Activated CD4-positive, CD25-positive, alpha-beta regulatory T cell treated with anti-CD3 and anti-CD28 coated beads, Interleukin-2, amount 50 U/mL, for 72 hours (primary cell): Measurements from ENCODE around the gene CCDC39.
A peak's percentile ranks its signal among the peaks of the same experiment; 100 is the strongest.
"Not testable (repeated sequence)": the region's sequence is repeated elsewhere in the genome, so short reads cannot be mapped to it uniquely, and the experiment has no call there.

Experiments
- DNase-seq: peaks from one replicate; pipeline ENCODE4 v3.0.0; 2021

The CCDC39 gene

DNA sequence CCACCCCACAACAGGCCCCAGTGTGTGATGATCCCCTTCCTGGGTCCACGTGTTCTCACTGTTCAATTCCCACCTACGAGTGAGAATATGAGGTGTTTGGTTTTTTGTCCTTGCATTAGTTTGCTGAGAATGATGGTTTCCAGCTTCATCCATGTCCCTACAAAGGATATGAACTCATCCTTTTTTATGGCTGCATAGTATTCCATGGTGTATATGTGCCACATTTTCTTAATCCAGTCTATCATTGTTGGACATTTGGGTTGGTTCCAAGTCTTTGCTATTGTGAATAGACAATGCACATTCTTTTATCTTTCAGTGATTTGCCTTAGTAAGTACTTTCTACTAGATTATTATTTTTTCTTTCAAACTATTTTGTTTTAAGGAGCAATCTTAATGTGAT is 60.7 kb downstream of the CCDC39 start:
- not testable (repeated sequence) for DNase-seq

DNA sequence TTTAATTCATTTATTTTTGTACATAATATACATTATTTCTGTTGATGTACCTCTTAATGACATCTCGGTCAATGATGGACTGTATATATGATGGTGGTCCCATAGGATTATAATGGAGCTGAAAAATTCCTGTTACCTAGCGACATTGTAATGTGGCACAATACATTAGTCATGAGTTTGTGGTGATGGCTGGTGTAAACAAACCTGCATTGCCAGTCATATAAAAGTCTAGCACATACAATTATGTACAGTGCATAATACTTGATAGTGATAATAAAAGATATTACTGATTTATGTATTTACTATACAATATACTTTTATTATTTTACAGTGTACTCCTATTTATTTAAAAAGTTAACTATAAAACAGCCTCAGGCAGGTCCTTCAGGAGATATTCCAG is 62.2 kb downstream of the CCDC39 start:
- DNase-seq: no peak

DNA sequence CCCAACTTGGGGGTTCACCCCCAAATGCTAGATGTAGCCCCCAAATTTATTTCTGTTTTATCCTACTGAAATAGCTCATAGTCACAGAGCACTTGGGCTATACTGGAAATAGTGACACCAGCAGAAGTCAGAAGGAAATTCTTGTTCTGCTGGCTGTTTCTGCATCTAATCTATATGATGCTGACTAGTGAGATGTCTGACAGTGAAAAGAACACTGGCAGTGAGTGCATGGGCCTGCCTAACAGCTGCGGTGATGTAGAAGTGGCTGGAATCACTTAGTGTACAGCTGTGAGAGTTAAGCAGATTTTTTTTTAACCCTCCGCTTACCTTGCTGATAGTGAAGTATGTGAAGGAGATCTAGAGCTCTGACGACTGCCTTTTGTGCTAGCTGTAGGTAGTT is 63.3 kb downstream of the CCDC39 start:
- DNase-seq: no peak

DNA sequence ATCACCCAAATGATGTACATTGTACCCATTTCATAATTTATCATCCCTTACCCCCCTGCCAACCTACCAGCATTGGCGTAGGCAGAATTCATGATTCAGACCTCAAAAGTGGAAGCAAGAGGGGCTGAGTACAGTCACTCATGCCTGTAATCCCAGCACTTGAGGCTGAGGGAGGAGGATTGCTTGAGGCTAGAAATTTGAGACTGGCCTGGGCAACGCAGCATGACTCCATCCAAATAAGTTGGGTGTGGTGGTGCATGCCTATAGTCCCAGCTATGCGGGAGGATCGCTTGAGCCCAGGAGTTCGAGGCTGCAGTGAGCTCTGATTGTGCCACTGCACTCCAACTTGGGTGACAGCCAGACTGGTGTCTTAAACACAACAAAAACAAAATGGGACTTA is 66.9 kb downstream of the CCDC39 start:
- no peak for DNase-seq

DNA sequence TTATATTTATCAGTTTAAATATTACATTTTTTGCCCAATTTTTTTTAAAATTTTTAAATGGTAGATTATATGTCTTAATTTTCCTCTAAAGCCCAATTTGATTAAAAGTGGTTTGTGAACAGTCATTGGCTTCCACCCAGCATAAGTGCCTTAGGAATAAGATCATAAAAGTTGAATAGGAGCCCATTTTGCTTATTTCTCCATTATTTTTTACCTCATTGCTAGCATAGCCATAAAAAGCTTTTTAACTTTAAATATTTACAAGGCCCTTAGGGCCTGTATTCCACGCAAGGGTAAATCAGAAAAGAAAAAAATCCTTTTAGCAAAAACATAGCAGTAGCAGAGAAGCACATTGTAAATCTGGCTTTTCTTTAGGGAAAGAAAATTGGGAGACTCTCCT is 68.3 kb downstream of the CCDC39 start:
- no peak for DNase-seq

DNA sequence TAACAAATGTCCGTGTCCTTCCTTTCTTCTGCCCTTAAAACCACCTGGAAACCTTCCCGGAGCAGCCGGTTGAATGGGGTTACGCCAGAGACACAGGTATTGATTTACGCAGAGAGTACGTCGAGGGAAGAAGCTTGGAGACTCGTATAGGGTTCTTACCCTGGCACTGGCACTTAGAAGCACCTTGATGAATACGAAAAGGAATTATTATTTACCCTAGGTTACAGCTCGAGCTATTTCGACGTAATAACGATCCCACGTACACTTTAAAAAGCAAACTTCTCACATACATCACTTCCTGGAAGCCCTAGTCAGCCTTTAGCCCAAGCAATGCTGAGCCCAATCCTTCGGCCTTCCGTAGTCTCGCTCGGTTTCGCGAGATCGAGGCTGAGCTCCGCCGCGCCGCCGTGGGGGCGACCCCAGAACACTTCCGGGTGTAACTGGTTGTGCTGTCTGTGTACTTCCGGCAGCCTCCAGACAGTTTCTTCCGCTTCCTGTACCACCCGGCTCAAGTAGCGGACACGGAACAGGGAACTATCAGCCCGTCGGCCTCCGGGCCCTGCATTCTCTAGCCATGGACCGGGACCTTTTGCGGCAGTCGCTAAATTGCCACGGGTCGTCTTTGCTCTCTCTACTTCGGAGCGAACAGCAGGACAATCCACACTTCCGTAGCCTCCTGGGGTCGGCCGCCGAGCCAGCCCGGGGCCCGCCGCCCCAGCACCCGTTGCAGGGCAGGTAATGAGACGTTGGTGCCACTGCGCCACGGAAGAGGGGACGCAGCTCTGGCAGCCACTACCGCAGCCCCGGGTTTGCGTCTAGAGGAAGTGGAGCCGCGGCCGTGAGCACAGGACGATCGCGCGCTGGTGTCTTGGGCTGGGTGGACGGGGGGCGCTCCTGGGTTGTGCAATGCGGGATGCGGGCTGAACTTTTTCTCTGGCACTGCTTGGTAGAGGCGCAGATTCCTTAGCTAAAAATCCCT is 77.3 kb downstream of the CCDC39 start, which contains the start of gene TTC14:
TTC14 (plus strand) TSS at position 476 of the 979 bp plus-strand sequence; CDS start at position 575, 99 bp downstream.
- peak; percentile 91 for DNase-seq

DNA sequence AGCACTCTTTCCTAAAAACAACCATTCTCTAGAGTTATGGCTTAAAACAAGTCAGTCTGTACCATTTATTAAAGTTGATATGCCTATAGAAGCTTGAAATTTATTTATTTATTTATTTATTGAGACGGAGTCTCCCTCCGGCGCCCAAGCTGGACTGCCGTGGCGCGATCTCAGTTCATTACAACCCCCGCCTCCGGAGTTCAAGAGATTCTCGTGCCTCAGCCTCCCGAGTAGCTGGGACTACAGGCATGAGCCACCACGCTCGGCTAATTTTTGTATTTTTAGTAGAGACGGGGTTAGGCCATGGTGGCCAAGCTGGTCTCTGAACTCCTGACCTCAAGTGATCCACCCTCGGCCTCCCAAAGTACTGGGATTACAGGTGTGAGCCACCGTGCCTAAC is 78.8 kb downstream of the CCDC39 start:
- DNase-seq: no peak

DNA sequence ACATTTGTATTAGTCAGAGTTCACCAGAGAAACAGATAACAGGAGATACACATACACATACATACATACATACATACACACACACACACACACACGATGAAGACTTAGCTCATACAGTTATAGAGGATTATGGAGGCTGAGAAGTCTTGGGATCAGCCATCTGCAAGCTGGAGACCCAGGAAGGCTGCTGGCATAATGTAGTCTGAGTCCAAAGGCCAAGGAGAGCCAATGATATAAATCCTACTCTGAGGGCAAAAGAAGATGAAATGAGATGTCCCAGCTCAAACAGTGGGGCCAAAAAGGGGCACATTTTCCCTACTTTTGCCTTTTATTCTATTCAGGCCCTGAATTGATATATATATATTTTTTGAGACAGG is 83.7 kb downstream of the CCDC39 start:
- no peak for DNase-seq

DNA sequence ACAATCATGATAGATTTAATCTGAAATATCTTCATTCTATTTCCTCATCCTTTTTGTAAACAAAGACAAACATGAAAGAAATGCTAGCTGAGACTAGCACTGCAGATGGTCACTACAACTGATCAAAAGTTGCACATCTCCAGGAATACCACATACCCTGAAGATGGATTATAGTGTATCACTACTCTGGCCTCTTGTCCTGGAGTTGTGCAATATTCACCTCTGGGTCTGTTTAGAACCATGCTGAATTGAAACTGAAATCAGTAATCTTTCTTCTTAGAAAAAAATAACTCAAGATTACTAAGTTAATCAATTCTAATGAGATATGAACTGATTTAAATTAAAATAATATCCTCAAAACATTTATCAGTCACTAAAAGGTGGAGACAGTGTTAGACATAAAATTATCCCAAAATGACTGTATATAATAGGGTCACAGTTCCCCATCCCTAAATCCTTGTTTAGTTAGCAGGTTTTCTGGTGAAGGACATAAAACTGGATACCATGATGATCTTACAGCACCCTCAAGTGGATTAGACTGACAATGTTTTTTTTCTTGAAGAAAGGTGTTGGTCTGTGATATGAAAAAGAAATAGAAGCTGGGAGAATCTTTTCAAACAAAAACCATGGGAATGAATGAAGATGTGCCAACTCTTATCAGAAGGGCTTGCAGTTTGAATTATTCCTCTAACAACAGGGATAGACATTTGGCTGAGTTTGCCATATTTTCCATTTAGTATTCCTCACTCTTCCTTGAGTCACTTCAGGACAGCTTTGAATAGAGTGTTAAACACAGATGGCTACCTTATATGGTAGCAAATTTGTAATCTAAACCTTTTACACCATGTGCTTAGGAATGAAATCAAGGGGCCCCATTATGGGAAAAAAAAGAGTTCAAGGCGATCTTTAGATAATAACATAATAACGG is 84.4 kb downstream of the CCDC39 start:
- no peak for DNase-seq

DNA sequence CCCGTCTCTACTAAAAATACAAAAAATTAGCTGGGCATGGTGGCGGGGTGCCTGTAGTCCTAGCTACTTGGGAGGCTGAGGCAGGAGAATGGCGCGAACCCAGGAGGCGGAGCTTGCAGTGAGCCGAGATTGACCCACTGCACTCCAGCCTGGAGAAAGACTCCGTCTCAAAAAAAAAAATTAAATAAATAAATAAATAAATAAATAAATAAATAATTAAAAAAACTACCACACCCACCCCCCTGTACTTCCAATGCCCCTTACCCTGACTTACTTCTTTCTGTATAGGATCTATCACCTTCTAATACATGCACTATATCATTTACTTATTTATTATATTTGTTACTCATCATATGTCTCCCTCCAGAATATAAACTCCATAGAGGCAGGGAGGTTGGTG is 85.7 kb downstream of the CCDC39 start:
- DNase-seq: not testable (repeated sequence)

DNA sequence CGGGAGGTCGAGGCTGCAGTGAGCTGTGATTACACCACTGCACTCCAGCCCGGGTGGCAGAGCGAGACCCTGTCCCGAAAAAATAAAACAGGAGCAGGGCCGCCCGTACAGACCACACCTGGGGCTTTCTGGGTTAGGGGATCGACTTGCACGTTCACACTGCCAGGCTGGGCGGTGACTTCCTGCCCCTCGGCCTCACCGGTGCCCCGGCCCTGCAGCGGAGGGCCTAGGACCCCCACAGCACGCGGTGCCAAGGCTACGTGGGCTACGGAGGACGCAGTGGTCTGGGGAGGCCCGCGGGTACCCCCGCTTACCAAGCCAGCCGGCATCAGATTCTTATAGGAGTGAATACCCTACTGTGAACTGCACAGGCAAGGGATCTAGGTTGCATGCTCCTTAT is 88.9 kb downstream of the CCDC39 start:
- no peak for DNase-seq

DNA sequence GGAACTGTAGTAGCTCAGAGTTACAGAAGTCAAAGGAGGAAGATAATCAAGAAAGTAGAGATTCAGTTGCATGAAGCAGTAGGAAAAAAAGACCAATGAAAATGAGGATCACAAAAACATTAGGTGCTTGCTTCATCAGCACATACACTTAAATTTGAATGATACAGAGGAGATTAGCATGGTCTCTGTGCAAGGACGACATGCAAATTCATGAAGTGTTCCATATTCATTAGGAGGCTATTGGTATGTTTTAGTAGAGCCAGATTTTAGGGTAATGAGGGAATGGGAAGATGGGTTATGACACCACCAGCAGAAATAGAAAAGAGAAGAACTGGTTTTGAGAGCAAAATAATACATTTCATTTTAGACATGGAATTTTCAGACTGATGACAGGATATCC is 98.4 kb downstream of the CCDC39 start:
- no peak for DNase-seq

DNA sequence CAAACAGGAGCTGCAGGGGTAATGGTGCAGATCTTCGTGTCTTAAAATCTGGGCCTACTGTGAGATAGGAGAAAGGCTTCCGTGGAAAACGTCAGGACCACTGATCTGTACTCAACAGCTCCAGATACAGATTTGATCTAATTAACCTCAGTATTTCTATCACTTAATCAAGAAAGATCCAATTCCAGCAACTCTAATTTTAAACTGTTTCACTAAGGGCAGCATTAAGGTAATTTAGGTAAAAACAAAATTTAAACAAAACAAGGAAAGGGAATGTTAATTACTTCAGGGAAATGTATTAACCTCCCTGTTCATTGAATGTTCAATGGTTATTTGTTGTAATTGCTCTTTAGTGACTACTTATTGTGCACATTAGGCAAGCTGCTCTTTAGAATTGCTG is 103.7 kb downstream of the CCDC39 start:
- DNase-seq: no peak

DNA sequence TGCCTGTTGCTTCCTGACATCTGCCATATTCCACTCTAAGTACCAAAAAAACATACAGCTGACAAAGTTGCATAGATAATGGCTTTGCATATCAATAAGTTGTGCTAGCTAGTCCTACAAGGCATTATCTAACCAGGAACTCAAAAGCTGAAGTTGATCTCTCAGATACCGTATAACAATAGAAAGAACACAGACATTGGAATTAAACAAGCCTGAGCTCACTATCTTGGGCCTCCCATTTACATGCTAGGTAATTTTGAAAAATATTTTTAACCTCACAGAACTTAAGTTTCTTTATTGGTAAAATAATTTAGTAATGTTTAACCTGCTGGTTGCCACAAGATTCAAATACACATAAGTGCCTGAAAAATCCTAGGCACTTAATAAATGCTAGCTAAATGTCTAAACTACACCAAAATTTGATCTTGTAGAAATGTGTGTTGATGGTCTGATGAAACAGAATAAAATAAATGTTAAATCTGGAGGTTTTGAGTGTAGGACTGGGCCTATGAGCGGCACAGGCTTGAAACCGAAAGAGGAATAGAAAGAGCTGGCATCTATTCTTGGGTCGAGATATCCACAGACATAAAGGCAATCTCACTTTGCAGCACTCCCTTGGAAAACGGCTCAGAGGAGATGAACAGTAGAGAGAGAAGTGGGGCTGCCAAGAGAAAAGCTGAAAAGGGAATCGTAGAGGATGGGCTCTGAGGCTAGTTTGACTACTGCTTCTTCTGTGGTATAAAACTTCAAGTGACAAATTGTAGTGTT is 107.3 kb downstream of the CCDC39 start:
- DNase-seq: no peak

DNA sequence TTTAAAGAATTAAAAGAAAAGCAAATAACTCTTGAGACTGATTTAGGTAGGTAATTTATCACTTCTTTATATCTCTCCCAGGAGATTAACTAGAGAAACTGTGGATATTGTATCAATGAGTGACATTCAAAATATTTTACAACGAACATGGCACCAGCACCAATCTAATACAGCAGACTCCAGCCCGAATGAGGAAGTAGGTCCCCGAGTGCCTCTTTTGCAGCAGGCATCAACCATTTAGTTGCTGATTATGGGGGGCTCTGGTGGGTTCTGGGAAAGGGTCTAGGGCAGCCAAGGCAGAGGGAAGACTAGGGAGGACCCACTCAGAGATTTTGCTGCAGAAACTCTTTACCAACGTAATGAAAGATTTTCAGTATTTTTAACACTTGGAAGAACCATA is 109.1 kb downstream of the CCDC39 start:
- no peak for DNase-seq

DNA sequence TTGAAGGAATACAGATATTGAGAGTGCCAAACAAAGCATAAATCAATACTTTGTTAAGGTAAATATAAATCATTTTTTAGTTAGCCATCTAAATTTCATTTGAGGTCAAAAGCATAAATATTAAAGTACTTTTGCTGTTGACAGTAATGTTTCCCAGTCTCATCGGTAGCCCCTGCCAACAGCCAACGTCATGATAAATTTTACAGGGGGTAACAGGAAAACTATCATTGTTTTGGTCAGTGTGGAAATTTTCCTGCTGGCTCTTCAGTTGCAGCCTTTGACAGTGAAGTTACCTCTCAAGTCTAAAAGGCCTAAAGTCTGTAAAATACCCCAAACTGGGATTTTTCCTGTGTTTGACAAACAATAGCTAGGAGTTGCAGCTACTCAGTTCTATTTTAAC is 114.6 kb downstream of the CCDC39 start:
- no peak for DNase-seq
